GM23338 (cell line): Measurements from ENCODE around the gene B4GAT1.
A peak's percentile ranks its signal among the peaks of the same experiment; 100 is the strongest.

Source experiments
- ETS1 ChIP-seq: IDR thresholded peaks from 2 replicates; pipeline ENCODE4 v1.6.1; 2016; ENCODE audit warnings: antibody characterized with exemption
- EZH2 ChIP-seq: fragments of 200-600 bp; sonication (generic); IDR thresholded peaks from one replicate; pipeline ENCODE4 v1.8.0; 2017; ENCODE audit warnings: antibody characterized with exemption, mild to moderate bottlenecking, low read depth; ENCODE audit not compliant: unreplicated experiment
- EZH2phosphoT487 ChIP-seq: fragments of 200-600 bp; sonication (generic); IDR thresholded peaks from one replicate; pipeline ENCODE4 v1.8.1; 2018; ENCODE audit warnings: antibody characterized with exemption; ENCODE audit not compliant: unreplicated experiment
- JUNB ChIP-seq: IDR thresholded peaks from one replicate; pipeline ENCODE4 v1.6.1; 2016; ENCODE audit warnings: antibody characterized with exemption; ENCODE audit not compliant: unreplicated experiment
- POLR2AphosphoS5 ChIP-seq: IDR thresholded peaks from 2 replicates; pipeline ENCODE4 v1.6.1; 2016; ENCODE audit warnings: antibody characterized with exemption, low read depth
- REST ChIP-seq: IDR thresholded peaks from one replicate; pipeline ENCODE4 v1.6.1; 2018; ENCODE audit warnings: antibody characterized with exemption; ENCODE audit not compliant: unreplicated experiment
- ZNF114 ChIP-seq: fragments of 250-450 bp; sonication (Bioruptor Pico); IDR thresholded peaks from 2 replicates; pipeline ENCODE4 v1.5.0; 2020; ENCODE audit warnings: mild to moderate bottlenecking, moderate library complexity
- ZNF331 ChIP-seq: fragments of 250-450 bp; sonication (Bioruptor Pico); IDR thresholded peaks from 2 replicates; pipeline ENCODE4 v1.5.0; 2020; ENCODE audit warnings: low read depth, mild to moderate bottlenecking, moderate library complexity
- TF ChIP-seq, protein P1 (sequence below), 2 experiments: fragments of 200-600 bp in 1 of 2; sonication (generic) in 1 of 2; conservative IDR thresholded peaks; 2 replicates each; pipeline versions ENCODE4 v1.5.1 to v1.6.1; 2016 to 2017; ENCODE audit warnings: antibody characterized with exemption in 2 of 2, low read depth in 2 of 2, mild to moderate bottlenecking in 2 of 2, moderate library complexity in 1 of 2
- TF ChIP-seq, protein P2 (sequence below): fragments of 250-450 bp; sonication (Bioruptor Pico); IDR thresholded peaks from 2 replicates; pipeline ENCODE4 v1.5.0; 2020; ENCODE audit warnings: mild to moderate bottlenecking, moderate library complexity

DNA sequence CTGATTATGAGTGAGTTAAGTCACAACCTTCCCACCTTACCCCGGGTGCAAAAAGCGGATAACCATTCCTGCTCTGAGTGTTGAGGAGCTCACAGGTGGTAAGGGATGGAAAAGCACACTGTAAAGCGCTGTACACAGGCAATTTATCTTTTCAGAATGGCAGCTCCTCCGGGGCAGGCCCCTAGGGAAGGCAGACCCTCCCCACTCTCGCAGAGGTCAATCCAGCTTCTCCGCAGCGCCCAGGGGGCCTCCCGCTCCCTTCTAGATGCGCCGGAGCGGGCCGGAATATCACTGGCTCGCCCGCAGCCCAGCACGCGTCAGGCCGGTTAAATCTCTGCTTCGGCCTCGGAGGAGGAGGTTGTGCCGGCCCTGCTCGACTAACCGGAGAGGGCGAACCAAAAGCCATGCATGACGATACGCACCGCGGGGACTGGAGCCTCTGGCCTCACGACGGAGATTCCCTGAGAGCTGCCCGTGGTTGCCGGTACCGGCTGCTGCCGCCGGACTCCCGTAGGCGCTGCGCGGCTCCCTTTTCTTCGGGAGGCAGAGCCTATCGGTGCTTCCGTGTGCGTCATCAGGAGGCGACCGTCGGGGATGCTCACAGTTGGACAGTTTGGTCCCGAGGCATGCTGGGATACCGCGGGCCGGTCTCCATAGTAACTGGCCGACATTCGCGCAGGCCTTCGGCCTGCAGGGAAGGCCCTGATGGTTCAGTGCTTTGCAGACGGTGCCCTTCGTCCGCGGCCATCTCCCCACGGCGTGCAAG lies 2.7 kb downstream of the B4GAT1 start, which contains the start of gene BRMS1:
- TF ChIP-seq, protein P1, sequence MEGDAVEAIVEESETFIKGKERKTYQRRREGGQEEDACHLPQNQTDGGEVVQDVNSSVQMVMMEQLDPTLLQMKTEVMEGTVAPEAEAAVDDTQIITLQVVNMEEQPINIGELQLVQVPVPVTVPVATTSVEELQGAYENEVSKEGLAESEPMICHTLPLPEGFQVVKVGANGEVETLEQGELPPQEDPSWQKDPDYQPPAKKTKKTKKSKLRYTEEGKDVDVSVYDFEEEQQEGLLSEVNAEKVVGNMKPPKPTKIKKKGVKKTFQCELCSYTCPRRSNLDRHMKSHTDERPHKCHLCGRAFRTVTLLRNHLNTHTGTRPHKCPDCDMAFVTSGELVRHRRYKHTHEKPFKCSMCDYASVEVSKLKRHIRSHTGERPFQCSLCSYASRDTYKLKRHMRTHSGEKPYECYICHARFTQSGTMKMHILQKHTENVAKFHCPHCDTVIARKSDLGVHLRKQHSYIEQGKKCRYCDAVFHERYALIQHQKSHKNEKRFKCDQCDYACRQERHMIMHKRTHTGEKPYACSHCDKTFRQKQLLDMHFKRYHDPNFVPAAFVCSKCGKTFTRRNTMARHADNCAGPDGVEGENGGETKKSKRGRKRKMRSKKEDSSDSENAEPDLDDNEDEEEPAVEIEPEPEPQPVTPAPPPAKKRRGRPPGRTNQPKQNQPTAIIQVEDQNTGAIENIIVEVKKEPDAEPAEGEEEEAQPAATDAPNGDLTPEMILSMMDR (conservative IDR thresholded peaks at IDR 0.05; ENCODE audit: low read depth in 2 of 2): no peak
- TF ChIP-seq POLR2AphosphoS5 (peak; percentile 95), EZH2phosphoT487 (no peak), EZH2 (no peak), ZNF114 (CRISPR knock-in tag) (no peak), JUNB (no peak), ETS1 (peak; percentile 83), REST (no peak), ZNF331 (CRISPR knock-in tag) (no peak)
- TF ChIP-seq, protein P2, sequence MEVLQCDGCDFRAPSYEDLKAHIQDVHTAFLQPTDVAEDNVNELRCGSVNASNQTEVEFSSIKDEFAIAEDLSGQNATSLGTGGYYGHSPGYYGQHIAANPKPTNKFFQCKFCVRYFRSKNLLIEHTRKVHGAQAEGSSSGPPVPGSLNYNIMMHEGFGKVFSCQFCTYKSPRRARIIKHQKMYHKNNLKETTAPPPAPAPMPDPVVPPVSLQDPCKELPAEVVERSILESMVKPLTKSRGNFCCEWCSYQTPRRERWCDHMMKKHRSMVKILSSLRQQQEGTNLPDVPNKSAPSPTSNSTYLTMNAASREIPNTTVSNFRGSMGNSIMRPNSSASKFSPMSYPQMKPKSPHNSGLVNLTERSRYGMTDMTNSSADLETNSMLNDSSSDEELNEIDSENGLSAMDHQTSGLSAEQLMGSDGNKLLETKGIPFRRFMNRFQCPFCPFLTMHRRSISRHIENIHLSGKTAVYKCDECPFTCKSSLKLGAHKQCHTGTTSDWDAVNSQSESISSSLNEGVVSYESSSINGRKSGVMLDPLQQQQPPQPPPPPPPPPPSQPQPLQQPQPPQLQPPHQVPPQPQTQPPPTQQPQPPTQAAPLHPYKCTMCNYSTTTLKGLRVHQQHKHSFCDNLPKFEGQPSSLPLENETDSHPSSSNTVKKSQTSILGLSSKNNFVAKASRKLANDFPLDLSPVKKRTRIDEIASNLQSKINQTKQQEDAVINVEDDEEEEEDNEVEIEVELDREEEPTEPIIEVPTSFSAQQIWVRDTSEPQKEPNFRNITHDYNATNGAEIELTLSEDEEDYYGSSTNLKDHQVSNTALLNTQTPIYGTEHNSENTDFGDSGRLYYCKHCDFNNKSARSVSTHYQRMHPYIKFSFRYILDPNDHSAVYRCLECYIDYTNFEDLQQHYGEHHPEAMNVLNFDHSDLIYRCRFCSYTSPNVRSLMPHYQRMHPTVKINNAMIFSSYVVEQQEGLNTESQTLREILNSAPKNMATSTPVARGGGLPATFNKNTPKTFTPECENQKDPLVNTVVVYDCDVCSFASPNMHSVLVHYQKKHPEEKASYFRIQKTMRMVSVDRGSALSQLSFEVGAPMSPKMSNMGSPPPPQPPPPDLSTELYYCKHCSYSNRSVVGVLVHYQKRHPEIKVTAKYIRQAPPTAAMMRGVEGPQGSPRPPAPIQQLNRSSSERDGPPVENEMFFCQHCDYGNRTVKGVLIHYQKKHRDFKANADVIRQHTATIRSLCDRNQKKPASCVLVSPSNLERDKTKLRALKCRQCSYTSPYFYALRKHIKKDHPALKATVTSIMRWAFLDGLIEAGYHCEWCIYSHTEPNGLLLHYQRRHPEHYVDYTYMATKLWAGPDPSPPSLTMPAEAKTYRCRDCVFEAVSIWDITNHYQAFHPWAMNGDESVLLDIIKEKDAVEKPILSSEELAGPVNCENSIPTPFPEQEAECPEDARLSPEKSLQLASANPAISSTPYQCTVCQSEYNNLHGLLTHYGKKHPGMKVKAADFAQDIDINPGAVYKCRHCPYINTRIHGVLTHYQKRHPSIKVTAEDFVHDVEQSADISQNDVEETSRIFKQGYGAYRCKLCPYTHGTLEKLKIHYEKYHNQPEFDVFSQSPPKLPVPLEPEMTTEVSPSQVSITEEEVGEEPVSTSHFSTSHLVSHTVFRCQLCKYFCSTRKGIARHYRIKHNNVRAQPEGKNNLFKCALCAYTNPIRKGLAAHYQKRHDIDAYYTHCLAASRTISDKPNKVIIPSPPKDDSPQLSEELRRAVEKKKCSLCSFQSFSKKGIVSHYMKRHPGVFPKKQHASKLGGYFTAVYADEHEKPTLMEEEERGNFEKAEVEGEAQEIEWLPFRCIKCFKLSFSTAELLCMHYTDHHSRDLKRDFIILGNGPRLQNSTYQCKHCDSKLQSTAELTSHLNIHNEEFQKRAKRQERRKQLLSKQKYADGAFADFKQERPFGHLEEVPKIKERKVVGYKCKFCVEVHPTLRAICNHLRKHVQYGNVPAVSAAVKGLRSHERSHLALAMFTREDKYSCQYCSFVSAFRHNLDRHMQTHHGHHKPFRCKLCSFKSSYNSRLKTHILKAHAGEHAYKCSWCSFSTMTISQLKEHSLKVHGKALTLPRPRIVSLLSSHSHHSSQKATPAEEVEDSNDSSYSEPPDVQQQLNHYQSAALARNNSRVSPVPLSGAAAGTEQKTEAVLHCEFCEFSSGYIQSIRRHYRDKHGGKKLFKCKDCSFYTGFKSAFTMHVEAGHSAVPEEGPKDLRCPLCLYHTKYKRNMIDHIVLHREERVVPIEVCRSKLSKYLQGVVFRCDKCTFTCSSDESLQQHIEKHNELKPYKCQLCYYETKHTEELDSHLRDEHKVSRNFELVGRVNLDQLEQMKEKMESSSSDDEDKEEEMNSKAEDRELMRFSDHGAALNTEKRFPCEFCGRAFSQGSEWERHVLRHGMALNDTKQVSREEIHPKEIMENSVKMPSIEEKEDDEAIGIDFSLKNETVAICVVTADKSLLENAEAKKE (CRISPR knock-in tag): no peak
